Heart left ventricle (tissue), 16 donors: ENCODE data around the gene TSPOAP1. TPM values are rescaled to one million over a fixed set of nuclear protein-coding genes. Genes with fewer than 3 reads are reported as not detected.

ENCODE experiments used
- ATAC-seq, 4 donors: fragments of 200-7000 bp; cut with Tn5 transposase; one replicate each; pipeline ENCODE4 v1.9.1; 2020 to 2022; ENCODE audit warnings: moderate library complexity in 4 of 4, mild to moderate bottlenecking in 3 of 4, moderate number of reproducible peaks in 1 of 4
- DNase-seq, 5 donors: peaks; one replicate each; pipeline ENCODE4 v3.0.0-alpha.2; 2020
- H3K27ac ChIP-seq, 12 donors: fragments of 200-600 bp; sonication (generic) in 4 of 12; one replicate each; pipeline versions ENCODE4 v1.5.0 to v1.8.0; 2016 to 2022; ENCODE audit warnings: mild to moderate bottlenecking in 2 of 12
- H3K27me3 ChIP-seq, 9 donors: fragments of 200-600 bp; sonication (generic) in 2 of 9; one replicate each; pipeline versions ENCODE4 v1.5.1 to v1.8.0; 2016 to 2022; ENCODE audit warnings: mild to moderate bottlenecking in 3 of 9
- H3K36me3 ChIP-seq, 9 donors: fragments of 200-600 bp; sonication (generic) in 2 of 9; one replicate each; pipeline versions ENCODE4 v1.5.0 to v1.8.0; 2018 to 2022; ENCODE audit warnings: mild to moderate bottlenecking in 2 of 9
- H3K4me1 ChIP-seq, 12 donors: fragments of 200-600 bp; sonication (generic) in 4 of 12; one replicate each; pipeline versions ENCODE4 v1.5.0 to v1.8.0; 2016 to 2022; ENCODE audit warnings: mild to moderate bottlenecking in 3 of 12
- H3K4me3 ChIP-seq, 12 donors: fragments of 200-600 bp; sonication (generic) in 4 of 12; one replicate each; pipeline versions ENCODE4 v1.5.0 to v1.8.0; 2017 to 2022; ENCODE audit warnings: mild to moderate bottlenecking in 9 of 12, moderate library complexity in 4 of 12
- H3K9me3 ChIP-seq, 12 donors: fragments of 200-600 bp; sonication (generic) in 4 of 12; one replicate each; pipeline versions ENCODE4 v1.5.0 to v1.8.0; 2016 to 2022; ENCODE audit warnings: mild to moderate bottlenecking in 1 of 12
- POLR2A ChIP-seq, 2 donors: fragments of 450-650 bp; IDR thresholded peaks; one replicate each; pipeline ENCODE4 v1.6.1; 2017; ENCODE audit warnings: antibody characterized with exemption in 2 of 2, mild to moderate bottlenecking in 2 of 2, moderate library complexity in 2 of 2
- WGBS, 4 donors: extraction: QIAGEN DNeasy Blood & Tissue Kit in 2 of 4; methylation state at CpG; one replicate each; pipeline versions ENCODE4 v1.1.5 to v1.1.7; 2013 to 2018; 5-methylcytosine and 5-hydroxymethylcytosine counted together
- intact Hi-C, 10 donors: fragments of 100-400 bp; cut with DNase I; formaldehyde crosslinking; loops; one replicate each; pipeline versions ENCODE4 v1.11.1 to v1.14.2; 2022
- polyA plus RNA-seq, 2 donors: library from polyadenylated mRNA; stranded (reverse); fragments of 200-250 nt; gene quantifications; one replicate each; pipeline ENCODE4 v1.2.3, GENCODE V29; 2013
- total RNA-seq, 9 donors: library from RNA; depleted of rRNA in 2 of 9; stranded (reverse); fragments of >200 nt in 2 of 9; fragmentation: NEBNext Ultra II Directional in 3 of 9; extraction: Animal tissue kit (Norgen Biotek cat#: 25700) in 3 of 9; gene quantifications; one replicate each; pipeline versions ENCODE4 v1.1.0 to v1.2.4, GENCODE V29; 2016 to 2023
- TF ChIP-seq, protein P1 (sequence below), 12 donors: fragments of 200-600 bp; sonication (generic) in 4 of 12; IDR thresholded peaks; one replicate each; pipeline versions ENCODE4 v1.5.0 to v1.8.0; 2018 to 2022; ENCODE audit warnings: antibody characterized with exemption in 12 of 12, mild to moderate bottlenecking in 5 of 12
- donor health status: ischemic (EF 13 %, LVEDD 7.1; RV severe dilation, severe dysfunction).
- donor health status: healthy with polysubstance abuse.
- donor health status: DM: no; HTN: yes; CAD: no.
- donor health status: DM: no; HTN: no; CAD: no.
- donor health status: ischemic (EF 25% LVEDD 6.9; RV normal size, moderate dysfunction).
- donor health status: ischemic (EF 25% LVEDD 5.7; RV mildly dilated, moderate dysfunction).
- donor health status: healthy.
- donor health status: DM: yes; HTN: yes; CAD: no.
- donor health status: ischemic (EF 35%, LVEDD 5.7; RV mildly dilated, moderate dysfunction).
- donor health status: nonischemic (EF 11% LVEDD 7.7; RV severe dilation, severe dysfunction).
- donor health status: DM: yes; HTN: yes; CAD: no.
- donor health status: PGD.
- donor health status: ischemic (EF 29% LVEDD 5.4; RV normal size, mild dysfunction).
- donor health status: nonischemic (EF 23%, LVEDD 6.1; RV moderate dilation, normal function).

The TSPOAP1 gene
- total and polyA plus RNA-seq, 11 donors: 1.6 to 23.1 (median 13.3) TPM

DNA sequence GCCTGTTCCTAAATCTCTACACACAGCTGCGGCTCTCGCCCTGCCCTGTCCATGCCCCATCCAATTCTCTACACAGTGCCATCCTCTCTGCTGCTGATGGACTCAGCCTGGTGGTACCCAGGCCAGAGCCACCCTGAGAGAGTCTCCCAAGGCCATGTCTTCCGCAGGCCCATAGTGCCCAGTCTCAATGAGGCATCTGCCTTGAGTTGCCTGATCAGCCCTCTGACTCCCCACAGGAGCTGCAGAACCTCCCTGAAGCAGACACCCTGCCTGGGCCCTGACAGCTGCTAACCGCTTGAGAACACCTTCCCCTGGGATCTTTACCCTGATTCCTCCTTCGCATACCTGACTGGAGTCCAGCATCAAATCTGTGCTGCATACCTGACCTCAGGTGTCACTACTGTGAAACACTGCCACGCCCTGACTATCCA lies 13.3 kb downstream of the TSPOAP1 start:
- no peaks in the 10 kb centered on the region for H3K9me3 ChIP-seq
- H3K27me3 ChIP-seq: no peaks in the 10 kb centered on the region
- TF ChIP-seq POLR2A (IDR thresholded peaks at IDR 0.05): no peak
- TF ChIP-seq, protein P1, sequence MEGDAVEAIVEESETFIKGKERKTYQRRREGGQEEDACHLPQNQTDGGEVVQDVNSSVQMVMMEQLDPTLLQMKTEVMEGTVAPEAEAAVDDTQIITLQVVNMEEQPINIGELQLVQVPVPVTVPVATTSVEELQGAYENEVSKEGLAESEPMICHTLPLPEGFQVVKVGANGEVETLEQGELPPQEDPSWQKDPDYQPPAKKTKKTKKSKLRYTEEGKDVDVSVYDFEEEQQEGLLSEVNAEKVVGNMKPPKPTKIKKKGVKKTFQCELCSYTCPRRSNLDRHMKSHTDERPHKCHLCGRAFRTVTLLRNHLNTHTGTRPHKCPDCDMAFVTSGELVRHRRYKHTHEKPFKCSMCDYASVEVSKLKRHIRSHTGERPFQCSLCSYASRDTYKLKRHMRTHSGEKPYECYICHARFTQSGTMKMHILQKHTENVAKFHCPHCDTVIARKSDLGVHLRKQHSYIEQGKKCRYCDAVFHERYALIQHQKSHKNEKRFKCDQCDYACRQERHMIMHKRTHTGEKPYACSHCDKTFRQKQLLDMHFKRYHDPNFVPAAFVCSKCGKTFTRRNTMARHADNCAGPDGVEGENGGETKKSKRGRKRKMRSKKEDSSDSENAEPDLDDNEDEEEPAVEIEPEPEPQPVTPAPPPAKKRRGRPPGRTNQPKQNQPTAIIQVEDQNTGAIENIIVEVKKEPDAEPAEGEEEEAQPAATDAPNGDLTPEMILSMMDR (IDR thresholded peaks at IDR 0.05): no peak
- no peak overlapping the region for H3K4me3 ChIP-seq
- intact Hi-C loops: loop anchor here in 4 of 10 donors (5.0 to 10.0 kb wide), 5 partner anchors 60 to 132 kb away; partner anchors contain the start of gene RNF43 (in 3 of the 4)
- WGBS, 4 donors: 89 to 93% (median 90%) methylated on average over 6 of the region's 6 CpGs
- peaks cover 0 to 3% (median 0%) of the 10 kb centered on the region in 12 donors for H3K4me1 ChIP-seq
- ATAC-seq: no peak
- H3K36me3 ChIP-seq: peaks cover 0 to 4% (median 0%) of the 10 kb centered on the region in 9 donors
- peak in 2 of 5 donors; percentile 5 to 47 for DNase-seq
- H3K27ac ChIP-seq: no peak overlapping the region

DNA sequence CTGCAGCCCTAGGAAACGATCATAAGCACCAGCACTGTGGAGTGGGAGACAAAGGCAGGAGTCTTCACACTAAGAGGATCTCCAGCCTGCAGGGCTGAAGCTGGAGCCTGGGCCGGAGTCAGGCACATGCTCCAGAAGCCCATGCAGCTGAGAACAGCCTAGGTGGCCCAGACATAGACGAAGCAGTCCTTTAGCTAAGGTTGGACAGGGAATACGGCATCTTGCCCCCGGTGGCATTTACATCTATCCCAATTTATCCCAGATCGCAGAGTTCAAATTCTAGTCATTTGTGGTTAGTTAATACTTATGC lies 13.9 kb downstream of the TSPOAP1 start:
- intact Hi-C loops: loop anchor here in 4 of 10 donors (5.0 to 10.0 kb wide), 5 partner anchors 60 to 133 kb away; partner anchors contain the start of gene RNF43 (in 3 of the 4)
- Histone ChIP-seq H3K4me3 (no peak overlapping the region), H3K4me1 (peaks cover 0 to 3% (median 0%) of the 10 kb centered on the region in 12 donors), H3K36me3 (no peaks in the 10 kb centered on the region), H3K9me3 (no peaks in the 10 kb centered on the region), H3K27ac (no peak overlapping the region), H3K27me3 (no peaks in the 10 kb centered on the region)
- TF ChIP-seq, protein P1 (IDR thresholded peaks at IDR 0.05): no peak
- TF ChIP-seq POLR2A (IDR thresholded peaks at IDR 0.05): no peak
- DNase-seq (peak in 2 of 5 donors; percentile 3 to 20), ATAC-seq (no peak)
- WGBS, 4 donors: 81 to 89% (median 86%) methylated on average over 6 of the region's 6 CpGs

DNA sequence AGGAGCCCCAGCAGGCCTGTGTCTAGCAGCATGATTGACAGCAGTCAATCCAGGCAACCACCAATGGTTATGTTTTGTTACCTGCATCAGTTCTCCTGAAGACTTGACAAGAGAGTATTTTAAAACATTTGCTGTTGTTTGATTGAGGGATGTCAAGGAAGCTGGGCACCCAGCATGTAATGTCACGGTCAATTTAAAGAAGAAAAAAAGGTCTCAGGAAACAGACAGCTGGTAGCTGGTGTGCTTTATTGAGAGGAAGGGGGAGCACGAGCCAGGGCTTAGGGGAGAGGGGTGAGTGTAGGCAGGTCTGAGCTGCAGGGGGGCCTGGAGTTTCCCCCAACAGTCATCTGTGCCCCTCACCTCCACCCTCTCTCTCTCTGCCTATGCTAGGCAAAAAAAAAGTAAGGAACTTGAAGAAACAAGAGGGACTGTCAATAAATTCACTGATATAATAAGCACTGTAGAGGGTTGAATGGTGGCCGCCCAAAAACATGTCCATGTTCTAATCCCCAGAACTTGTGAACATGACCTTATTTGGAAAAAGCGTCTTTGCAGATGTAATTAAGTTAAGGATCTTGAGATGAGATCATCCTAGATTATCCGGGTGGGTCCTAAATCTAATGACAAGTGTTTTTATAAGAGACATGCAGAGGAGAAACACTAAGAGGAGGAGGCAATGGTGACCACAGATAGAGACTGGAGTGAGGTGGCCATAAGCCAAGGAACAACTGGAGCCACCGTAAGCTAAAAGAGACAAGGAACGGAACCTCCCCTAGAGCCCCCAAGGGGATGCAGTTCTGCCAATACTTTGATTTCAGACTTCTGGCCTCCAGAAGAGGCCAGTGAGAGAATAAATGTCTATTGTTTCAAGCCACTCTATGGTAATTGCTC lies 14.5 kb downstream of the TSPOAP1 start:
- no peaks in the 10 kb centered on the region for H3K27me3 ChIP-seq
- TF ChIP-seq, protein P1 (IDR thresholded peaks at IDR 0.05): no peak
- TF ChIP-seq POLR2A (IDR thresholded peaks at IDR 0.05): no peak
- intact Hi-C loops: loop anchor here in 2 of 10 donors (10.0 kb wide), 3 partner anchors 61 to 131 kb away; partner anchors contain the start of gene RNF43 (in 2 of the 2)
- no peak for ATAC-seq
- no peaks in the 10 kb centered on the region for H3K36me3 ChIP-seq
- H3K4me3 ChIP-seq: no peak overlapping the region
- WGBS, 4 donors: 65 to 71% (median 68%) methylated on average over 7 of the region's 7 CpGs
- peak in 1 of 5 donors; percentile 2 for DNase-seq
- peaks cover 0 to 3% (median 0%) of the 10 kb centered on the region in 12 donors for H3K4me1 ChIP-seq
- H3K27ac ChIP-seq: no peak overlapping the region
- no peaks in the 10 kb centered on the region for H3K9me3 ChIP-seq

DNA sequence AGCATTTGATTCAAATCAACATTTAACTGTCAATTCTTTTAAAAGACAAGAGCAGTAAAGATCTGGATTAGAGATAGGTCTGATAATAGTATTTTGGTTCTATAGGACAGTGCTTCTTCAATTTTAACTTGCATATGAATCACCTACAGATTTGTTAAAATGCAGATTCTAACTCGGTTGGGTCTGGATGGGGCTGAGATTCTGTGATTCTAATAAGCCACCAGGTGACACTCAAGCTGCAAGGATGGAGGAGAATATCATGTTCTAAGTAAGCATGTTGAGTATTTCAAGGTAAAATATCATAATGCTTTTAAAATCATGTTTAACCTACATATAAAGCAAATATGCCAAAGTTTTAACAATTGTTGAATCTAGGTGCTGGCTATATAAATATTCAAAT lies 15.8 kb downstream of the TSPOAP1 start:
- H3K4me3 ChIP-seq: no peak overlapping the region
- DNase-seq: no peak
- no peaks in the 10 kb centered on the region for H3K9me3 ChIP-seq
- no peaks in the 10 kb centered on the region for H3K27me3 ChIP-seq
- intact Hi-C loops: loop anchor here in 2 of 10 donors (10.0 kb wide), 3 partner anchors 62 to 132 kb away; partner anchors contain the start of gene RNF43 (in 2 of the 2)
- TF ChIP-seq POLR2A (IDR thresholded peaks at IDR 0.05): no peak
- TF ChIP-seq, protein P1 (IDR thresholded peaks at IDR 0.05): no peak
- no peak overlapping the region for H3K27ac ChIP-seq
- no peaks in the 10 kb centered on the region for H3K36me3 ChIP-seq
- H3K4me1 ChIP-seq: peaks cover 0 to 3% (median 0%) of the 10 kb centered on the region in 12 donors
- no peak for ATAC-seq
- 36 to 59% (median 50%) methylated on average over 1 of the region's 1 CpG for WGBS, 4 donors
